ENCODE data around the gene FAM234A.

The FAM234A gene

DNA sequence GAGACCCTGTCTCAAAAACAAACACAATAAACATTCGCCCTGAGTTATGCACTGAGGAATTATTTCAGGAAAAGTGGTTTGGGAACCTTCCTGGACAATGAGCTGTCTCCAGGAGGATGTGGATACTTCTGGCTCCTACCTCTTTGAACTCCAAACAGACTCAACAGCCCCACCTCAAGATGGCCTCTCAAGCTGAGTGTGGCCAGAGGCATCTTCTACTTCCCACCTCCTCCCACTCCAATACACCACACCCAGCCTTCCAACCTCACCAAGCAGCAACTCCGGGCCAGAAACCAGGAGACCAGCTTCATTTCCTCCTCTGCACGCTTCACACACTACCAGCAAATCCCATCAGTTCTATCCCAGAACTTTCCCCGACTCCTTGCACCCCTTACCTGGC is 42.8 kb upstream of the FAM234A start:
- Histone ChIP-seq H3K9me3 (ENCODE audit: low read length) (no peaks in the 10 kb centered on the region), H3K4me2 (ENCODE audit: low read length) (no peak overlapping the region), H4K20me1 (ENCODE audit: insufficient read depth, low read length) (no peaks in the 10 kb centered on the region), H3K27me3 (ENCODE audit: insufficient read depth, low read length) (no peaks in the 10 kb centered on the region), H3K9ac (ENCODE audit: low read length) (no peak overlapping the region), H3K4me1 (ENCODE audit: insufficient read depth, low read length, severe bottlenecking) (no peaks in the 10 kb centered on the region), H3F3A (ENCODE audit: insufficient read depth, low read length) (no peaks in the 10 kb centered on the region), H3K27ac (ENCODE audit: low read depth, low read length, poor library complexity, severe bottlenecking) (no peak overlapping the region), H2AFZ (ENCODE audit: low read length) (no peak overlapping the region), H3K9me2 (ENCODE audit: low read depth, low read length) (no peaks in the 10 kb centered on the region), H3K79me2 (ENCODE audit: insufficient read depth, low read length) (no peaks in the 10 kb centered on the region), H3K36me3 (ENCODE audit: insufficient read depth, low read length) (peaks cover 91% of the 10 kb centered on the region), H3K4me3 (ENCODE audit: low read depth, low read length, poor library complexity, severe bottlenecking) (no peak overlapping the region)
- no peak for TF ChIP-seq EZH2 (IDR thresholded peaks at IDR 0.05; ENCODE audit: borderline replicate concordance, low read length)
- TF ChIP-seq, protein P1, sequence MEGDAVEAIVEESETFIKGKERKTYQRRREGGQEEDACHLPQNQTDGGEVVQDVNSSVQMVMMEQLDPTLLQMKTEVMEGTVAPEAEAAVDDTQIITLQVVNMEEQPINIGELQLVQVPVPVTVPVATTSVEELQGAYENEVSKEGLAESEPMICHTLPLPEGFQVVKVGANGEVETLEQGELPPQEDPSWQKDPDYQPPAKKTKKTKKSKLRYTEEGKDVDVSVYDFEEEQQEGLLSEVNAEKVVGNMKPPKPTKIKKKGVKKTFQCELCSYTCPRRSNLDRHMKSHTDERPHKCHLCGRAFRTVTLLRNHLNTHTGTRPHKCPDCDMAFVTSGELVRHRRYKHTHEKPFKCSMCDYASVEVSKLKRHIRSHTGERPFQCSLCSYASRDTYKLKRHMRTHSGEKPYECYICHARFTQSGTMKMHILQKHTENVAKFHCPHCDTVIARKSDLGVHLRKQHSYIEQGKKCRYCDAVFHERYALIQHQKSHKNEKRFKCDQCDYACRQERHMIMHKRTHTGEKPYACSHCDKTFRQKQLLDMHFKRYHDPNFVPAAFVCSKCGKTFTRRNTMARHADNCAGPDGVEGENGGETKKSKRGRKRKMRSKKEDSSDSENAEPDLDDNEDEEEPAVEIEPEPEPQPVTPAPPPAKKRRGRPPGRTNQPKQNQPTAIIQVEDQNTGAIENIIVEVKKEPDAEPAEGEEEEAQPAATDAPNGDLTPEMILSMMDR (IDR thresholded peaks at IDR 0.05; ENCODE audit: low read length), result no peak

DNA sequence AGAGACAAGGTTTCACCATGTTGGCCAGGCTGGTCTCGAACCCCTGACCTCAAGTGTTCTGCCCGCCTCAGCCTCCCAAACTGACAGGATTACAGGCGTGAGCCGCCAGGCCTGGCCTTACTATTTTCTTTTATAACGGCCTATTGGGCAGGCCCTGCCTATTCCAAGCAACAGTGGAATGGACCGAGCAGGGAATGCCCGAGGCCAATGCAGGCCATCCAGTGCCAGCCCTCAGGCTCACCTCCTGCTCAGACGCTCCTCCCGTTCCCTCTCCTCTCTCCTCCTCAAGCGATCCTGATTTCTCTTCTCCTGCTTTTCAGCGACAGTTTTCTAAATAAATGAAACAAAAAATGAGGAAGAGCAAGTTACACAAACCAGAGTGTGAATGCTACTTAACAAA is 41.9 kb upstream of the FAM234A start:
- Histone ChIP-seq H3K4me1 (ENCODE audit: insufficient read depth, low read length, severe bottlenecking) (no peaks in the 10 kb centered on the region), H3K79me2 (ENCODE audit: insufficient read depth, low read length) (no peaks in the 10 kb centered on the region), H3K9me2 (ENCODE audit: low read depth, low read length) (no peaks in the 10 kb centered on the region), H3K27me3 (ENCODE audit: insufficient read depth, low read length) (no peaks in the 10 kb centered on the region), H3K4me2 (ENCODE audit: low read length) (no peak overlapping the region), H3K27ac (ENCODE audit: low read depth, low read length, poor library complexity, severe bottlenecking) (no peak overlapping the region), H3K9ac (ENCODE audit: low read length) (no peak overlapping the region), H3K9me3 (ENCODE audit: low read length) (no peaks in the 10 kb centered on the region), H3K36me3 (ENCODE audit: insufficient read depth, low read length) (peaks cover 90% of the 10 kb centered on the region), H2AFZ (ENCODE audit: low read length) (no peak overlapping the region), H4K20me1 (ENCODE audit: insufficient read depth, low read length) (no peaks in the 10 kb centered on the region), H3F3A (ENCODE audit: insufficient read depth, low read length) (no peaks in the 10 kb centered on the region), H3K4me3 (ENCODE audit: low read depth, low read length, poor library complexity, severe bottlenecking) (no peak overlapping the region)
- TF ChIP-seq EZH2 (IDR thresholded peaks at IDR 0.05; ENCODE audit: borderline replicate concordance, low read length), result no peak
- TF ChIP-seq, protein P1 (IDR thresholded peaks at IDR 0.05; ENCODE audit: low read length), result no peak

DNA sequence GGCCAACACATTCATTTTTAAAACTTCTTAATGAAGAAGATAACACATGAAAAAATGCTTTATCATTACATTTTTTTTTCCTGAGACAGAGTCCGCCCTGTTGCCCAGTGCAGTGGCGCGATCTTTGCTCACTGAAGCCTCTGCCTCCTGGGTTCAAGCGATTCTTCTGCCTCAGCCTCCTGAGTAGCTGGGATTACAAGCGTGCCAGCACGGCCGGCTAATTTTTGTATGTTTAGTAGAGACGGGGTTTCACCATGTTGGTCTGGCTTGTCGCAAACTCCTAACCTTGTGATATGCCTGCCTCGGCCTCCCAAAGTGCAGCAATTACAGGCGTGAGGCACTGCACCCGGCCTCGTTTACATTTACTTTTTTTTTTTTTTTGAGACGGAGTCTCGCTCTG is 41.2 kb upstream of the FAM234A start:
- no peak overlapping the region for H2AFZ ChIP-seq (ENCODE audit: low read length)
- no peaks in the 10 kb centered on the region for H4K20me1 ChIP-seq (ENCODE audit: insufficient read depth, low read length)
- H3K4me2 ChIP-seq (ENCODE audit: low read length), result no peak overlapping the region
- H3K36me3 ChIP-seq (ENCODE audit: insufficient read depth, low read length), result peaks cover 93% of the 10 kb centered on the region
- no peaks in the 10 kb centered on the region for H3K9me3 ChIP-seq (ENCODE audit: low read length)
- no peaks in the 10 kb centered on the region for H3F3A ChIP-seq (ENCODE audit: insufficient read depth, low read length)
- H3K9me2 ChIP-seq (ENCODE audit: low read depth, low read length), result no peaks in the 10 kb centered on the region
- no peak overlapping the region for H3K27ac ChIP-seq (ENCODE audit: low read depth, low read length, poor library complexity, severe bottlenecking)
- H3K9ac ChIP-seq (ENCODE audit: low read length), result no peak overlapping the region
- TF ChIP-seq, protein P1 (IDR thresholded peaks at IDR 0.05; ENCODE audit: low read length), result no peak
- TF ChIP-seq EZH2 (IDR thresholded peaks at IDR 0.05; ENCODE audit: borderline replicate concordance, low read length), result no peak
- no peaks in the 10 kb centered on the region for H3K79me2 ChIP-seq (ENCODE audit: insufficient read depth, low read length)
- no peak overlapping the region for H3K4me3 ChIP-seq (ENCODE audit: low read depth, low read length, poor library complexity, severe bottlenecking)
- no peaks in the 10 kb centered on the region for H3K27me3 ChIP-seq (ENCODE audit: insufficient read depth, low read length)
- H3K4me1 ChIP-seq (ENCODE audit: insufficient read depth, low read length, severe bottlenecking), result no peaks in the 10 kb centered on the region

Measured in OCI-LY1 (cell line).